ENCODE results near the gene GLUD1. TPM values are rescaled to one million over a fixed set of nuclear protein-coding genes. Genes with fewer than 3 reads are reported as not detected.
"Not testable (repeated sequence)": the region's sequence is repeated elsewhere in the genome, so short reads cannot be mapped to it uniquely, and the experiment has no call there.

Gene GLUD1
- total RNA-seq, 1 donor from 2014 or later = 133 TPM

- H3K4me3 ChIP-seq = no peak overlapping the region
- H3K27me3 ChIP-seq = no peaks in the 10 kb centered on the region
- H3K27ac ChIP-seq = no peak overlapping the region
- H3K4me1 ChIP-seq = no peaks in the 10 kb centered on the region
- no peaks in the 10 kb centered on the region for H3K9me3 ChIP-seq
- peaks cover 0 to 31% of the 10 kb centered on the region in 2 donors for H3K36me3 ChIP-seq
- TF ChIP-seq POLR2AphosphoS5 (IDR thresholded peaks at IDR 0.05; ENCODE audit: insufficient read depth in 1 of 2, low read depth in 1 of 2) (no peak), POLR2A (IDR thresholded peaks at IDR 0.05) (no peak)
- TF ChIP-seq, protein P1, sequence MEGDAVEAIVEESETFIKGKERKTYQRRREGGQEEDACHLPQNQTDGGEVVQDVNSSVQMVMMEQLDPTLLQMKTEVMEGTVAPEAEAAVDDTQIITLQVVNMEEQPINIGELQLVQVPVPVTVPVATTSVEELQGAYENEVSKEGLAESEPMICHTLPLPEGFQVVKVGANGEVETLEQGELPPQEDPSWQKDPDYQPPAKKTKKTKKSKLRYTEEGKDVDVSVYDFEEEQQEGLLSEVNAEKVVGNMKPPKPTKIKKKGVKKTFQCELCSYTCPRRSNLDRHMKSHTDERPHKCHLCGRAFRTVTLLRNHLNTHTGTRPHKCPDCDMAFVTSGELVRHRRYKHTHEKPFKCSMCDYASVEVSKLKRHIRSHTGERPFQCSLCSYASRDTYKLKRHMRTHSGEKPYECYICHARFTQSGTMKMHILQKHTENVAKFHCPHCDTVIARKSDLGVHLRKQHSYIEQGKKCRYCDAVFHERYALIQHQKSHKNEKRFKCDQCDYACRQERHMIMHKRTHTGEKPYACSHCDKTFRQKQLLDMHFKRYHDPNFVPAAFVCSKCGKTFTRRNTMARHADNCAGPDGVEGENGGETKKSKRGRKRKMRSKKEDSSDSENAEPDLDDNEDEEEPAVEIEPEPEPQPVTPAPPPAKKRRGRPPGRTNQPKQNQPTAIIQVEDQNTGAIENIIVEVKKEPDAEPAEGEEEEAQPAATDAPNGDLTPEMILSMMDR (IDR thresholded peaks at IDR 0.05) = no peak
- intact Hi-C loops (cut with DNase I) = no loop called here
- DNase-seq (ENCODE audit: extremely low spot score in 2 of 2) = no peak
These were observed 49.2 kb downstream of the GLUD1 start for GRCh38 chr10:87045434-87045938.

DNA sequence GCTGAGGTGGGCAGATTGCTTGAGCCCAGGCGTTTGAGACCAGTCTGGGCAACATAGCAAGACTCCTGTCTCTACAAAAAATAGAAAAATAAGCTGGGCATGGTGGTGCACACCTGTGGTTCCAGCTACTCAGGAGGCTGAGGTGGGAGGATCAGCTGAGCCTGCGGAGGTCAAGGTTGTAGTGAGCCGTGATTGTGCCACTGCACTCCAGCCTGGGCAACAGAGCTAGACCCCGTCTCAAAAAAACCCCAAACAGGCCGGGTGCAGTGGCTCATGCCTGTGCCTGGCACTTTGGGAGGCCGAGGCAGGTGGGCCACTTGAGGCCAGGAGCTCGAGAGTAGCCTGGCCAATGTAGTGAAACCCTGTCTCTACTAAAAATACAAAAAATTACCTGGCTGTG lies 51.1 kb downstream of the GLUD1 start:
- intact Hi-C loops (cut with DNase I); DNase-seq (ENCODE audit: extremely low spot score in 2 of 2); H3K27me3 ChIP-seq; H3K27ac ChIP-seq; H3K4me3 ChIP-seq; H3K9me3 ChIP-seq; H3K4me1 ChIP-seq: not testable (repeated sequence)
- peaks cover 0 to 18% of the 10 kb centered on the region in 2 donors for H3K36me3 ChIP-seq

DNA sequence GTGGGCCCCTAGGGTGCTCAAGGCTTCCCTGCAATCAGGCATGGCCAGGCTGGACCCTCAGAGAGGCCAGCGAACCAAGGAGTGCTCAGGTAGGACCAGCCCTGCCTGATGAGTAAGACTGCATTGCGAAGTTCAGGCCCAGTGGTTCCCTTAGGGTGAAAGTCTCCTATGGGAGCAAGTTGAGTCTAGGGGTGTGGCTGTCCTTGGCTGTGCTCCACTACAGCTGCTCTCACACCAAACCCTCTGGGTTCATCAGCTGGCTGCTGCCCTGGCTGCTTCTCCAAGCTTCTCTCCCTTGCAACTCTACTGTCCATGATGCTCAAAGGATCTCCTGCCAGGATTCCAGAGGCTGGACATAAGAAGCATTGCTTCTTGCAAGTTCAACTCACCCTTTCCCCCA lies 55.9 kb downstream of the GLUD1 start:
- Histone ChIP-seq H3K4me3 (no peak overlapping the region), H3K27ac (no peak overlapping the region), H3K9me3 (no peaks in the 10 kb centered on the region), H3K36me3 (no peaks in the 10 kb centered on the region), H3K4me1 (no peaks in the 10 kb centered on the region), H3K27me3 (no peaks in the 10 kb centered on the region)
- TF ChIP-seq POLR2A (IDR thresholded peaks at IDR 0.05) (no peak), POLR2AphosphoS5 (IDR thresholded peaks at IDR 0.05; ENCODE audit: insufficient read depth in 1 of 2, low read depth in 1 of 2) (peak in 1 of 2 donors; percentile 20)
- TF ChIP-seq, protein P1 (IDR thresholded peaks at IDR 0.05) = no peak
- DNase-seq (ENCODE audit: extremely low spot score in 2 of 2) = no peak
- intact Hi-C loops (cut with DNase I) = no loop called here

DNA sequence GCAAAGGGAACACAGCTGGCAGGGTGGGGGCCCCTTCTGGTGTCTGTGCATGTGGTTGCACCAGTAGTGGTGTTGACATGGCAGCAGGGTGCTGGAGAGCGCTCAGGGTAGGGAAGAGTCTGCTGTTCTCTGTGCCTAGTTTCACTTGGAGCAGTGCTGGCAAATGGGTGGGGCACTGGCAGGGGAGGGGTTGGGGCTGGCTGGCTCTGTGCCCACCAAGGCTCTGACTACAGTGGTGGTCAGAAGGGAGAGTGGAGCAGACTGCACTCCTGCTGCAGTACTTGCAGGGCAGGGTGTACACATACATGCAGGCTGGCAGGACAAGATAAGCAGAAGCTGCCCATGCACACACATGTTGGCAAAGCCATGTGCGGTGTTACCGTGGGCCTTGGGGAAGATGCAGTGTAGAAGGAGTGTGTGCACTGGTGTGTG lies 56.3 kb downstream of the GLUD1 start:
- no peaks in the 10 kb centered on the region for H3K36me3 ChIP-seq
- TF ChIP-seq, protein P1 (IDR thresholded peaks at IDR 0.05) = no peak
- TF ChIP-seq POLR2A (IDR thresholded peaks at IDR 0.05) (no peak), POLR2AphosphoS5 (IDR thresholded peaks at IDR 0.05; ENCODE audit: insufficient read depth in 1 of 2, low read depth in 1 of 2) (no peak)
- no peak overlapping the region for H3K4me3 ChIP-seq
- no peak for DNase-seq (ENCODE audit: extremely low spot score in 2 of 2)
- intact Hi-C loops (cut with DNase I) = no loop called here
- no peaks in the 10 kb centered on the region for H3K9me3 ChIP-seq
- no peaks in the 10 kb centered on the region for H3K4me1 ChIP-seq
- no peaks in the 10 kb centered on the region for H3K27me3 ChIP-seq
- no peak overlapping the region for H3K27ac ChIP-seq

GRCh38 chr10:87036623-87037022 lies 58.0 kb downstream of the GLUD1 start:
- no peak for DNase-seq (ENCODE audit: extremely low spot score in 2 of 2)
- Histone ChIP-seq H3K4me1 (no peaks in the 10 kb centered on the region), H3K4me3 (no peak overlapping the region), H3K9me3 (no peaks in the 10 kb centered on the region), H3K27me3 (no peaks in the 10 kb centered on the region), H3K27ac (no peak overlapping the region), H3K36me3 (no peaks in the 10 kb centered on the region)
- intact Hi-C loops (cut with DNase I) = no loop called here
- TF ChIP-seq, protein P1 (IDR thresholded peaks at IDR 0.05) = no peak
- TF ChIP-seq POLR2AphosphoS5 (IDR thresholded peaks at IDR 0.05; ENCODE audit: insufficient read depth in 1 of 2, low read depth in 1 of 2) (no peak), POLR2A (IDR thresholded peaks at IDR 0.05) (no peak)
